ENCODE data around the gene MCHR1. TPM values are rescaled to one million over a fixed set of nuclear protein-coding genes. Genes with fewer than 3 reads are reported as not detected.

MCHR1 gene
- total and polyA plus RNA-seq, 2 of the 13 experiments (the other 11 are each of a cell fraction or from before 2014, with no cell fraction given) = 0.40 to 0.83 TPM

- no peak for TF ChIP-seq TRAFD1 (CRISPR knock-in tag; IDR thresholded peaks at IDR 0.05; ENCODE audit: borderline replicate concordance)
- no peak for TF ChIP-seq SP4 (CRISPR knock-in tag; IDR thresholded peaks at IDR 0.05)
- no peak for TF ChIP-seq HMGXB4 (CRISPR knock-in tag; IDR thresholded peaks at IDR 0.05; ENCODE audit: borderline replicate concordance in 1 of 2, low read depth in 1 of 2)
- TF ChIP-seq ZMAT3 (CRISPR knock-in tag; conservative IDR thresholded peaks at IDR 0.05) = no peak
- no peak for TF ChIP-seq ZNF589 (CRISPR knock-in tag; conservative IDR thresholded peaks at IDR 0.05)
- TF ChIP-seq ZBTB3 (CRISPR knock-in tag; IDR thresholded peaks at IDR 0.05; ENCODE audit: borderline replicate concordance, low read depth) = no peak
- TF ChIP-seq ZNF572 (CRISPR knock-in tag; IDR thresholded peaks at IDR 0.05) = no peak
- no peak for TF ChIP-seq CENPBD1 (CRISPR knock-in tag; IDR thresholded peaks at IDR 0.05; ENCODE audit: borderline replicate concordance, low read depth)
- no peak for TF ChIP-seq KIAA2018 (CRISPR knock-in tag; IDR thresholded peaks at IDR 0.05; ENCODE audit: borderline replicate concordance)
- peak; percentile 19 for TF ChIP-seq SKI (IDR thresholded peaks at IDR 0.05; ENCODE audit: partially characterized antibody)
- TF ChIP-seq DMAP1 (CRISPR knock-in tag; IDR thresholded peaks at IDR 0.05) = no peak
- peak; percentile 35; the same call in 1 of the 2 replicates for TF ChIP-seq ZNF292 (CRISPR knock-in tag; IDR thresholded peaks at IDR 0.05; ENCODE audit: borderline replicate concordance, low read depth)
- TF ChIP-seq ZFYVE20 (CRISPR knock-in tag; IDR thresholded peaks at IDR 0.05; ENCODE audit: borderline replicate concordance, low read depth) = no peak
- no peak for TF ChIP-seq TSC22D2 (CRISPR knock-in tag; IDR thresholded peaks at IDR 0.05; ENCODE audit: borderline replicate concordance)
- peak; percentile 28; the same call in 1 of the 2 replicates for TF ChIP-seq HNF4G (IDR thresholded peaks at IDR 0.05; ENCODE audit: borderline replicate concordance, low read depth, low read length)
- no peak for TF ChIP-seq HNF4G (CRISPR knock-in tag; IDR thresholded peaks at IDR 0.05; ENCODE audit: borderline replicate concordance, low read depth)
Measured at GRCh38 chr22:40678493-40679248, 613 bp upstream of the MCHR1 start (continued).

Data from HepG2 (cell line).